ENCODE results near the gene PTGES. TPM values are rescaled to one million over a fixed set of nuclear protein-coding genes. Genes with fewer than 3 reads are reported as not detected.
A peak's percentile ranks its signal among the peaks of the same experiment; 100 is the strongest.

PTGES gene
- total and polyA plus RNA-seq, 9 of the 15 experiments (the other 6 are each of a cell fraction or from before 2014, with no cell fraction given): 0.13 TPM; not detected in 8

GRCh38 chr9:129801504-129801903, 48.7 kb upstream of the PTGES start:
- peaks cover 19% of the 10 kb centered on the region; the same call in 2 of the 3 replicates for H3K36me3 ChIP-seq (ENCODE audit: control insufficient read depth, insufficient read depth, low read length)
- WGBS (ENCODE audit: insufficient coverage, low coverage, missing lambda C conversion rate): 87% methylated on average over 17 of the region's 17 CpGs
- in situ Hi-C loops (cut with MboI): no loop called here
- DNase-seq (ENCODE audit: extremely low read depth in 1 of 4, low spot score in 3 of 4) (no peak), FAIRE-seq (no peak), ATAC-seq (no peak)
- H3K4me3 ChIP-seq: no peak overlapping the region
- no TSS peak for BruUV-seq (replicated peaks)
- ChIA-PET POLR2A (interaction anchor here (0.6 kb wide), 1 partner anchor 12 kb away, joined by 5 read pairs; no protein-coding TSS in a partner anchor), CTCF (ENCODE audit: low intra/inter-chr PET ratio) (no interaction called here)
- H3K9me3 ChIP-seq (replicated peaks; ENCODE audit: control insufficient read depth, insufficient read depth, low read depth, low read length): no peaks in the 10 kb centered on the region
- intact Hi-C loops (cut with micrococcal nuclease): no loop called here
- H3K9ac ChIP-seq (ENCODE audit: insufficient read depth in 1 of 2, low read depth in 2 of 2, low read length in 2 of 2): peak overlapping the region in 1 of 2 experiments; percentile 76; a peak in 2 of 4 replicates
- H3K27me3 ChIP-seq (ENCODE audit: control insufficient read depth in 2 of 2, insufficient read depth in 2 of 2, low read length in 2 of 2): peaks cover 0 to 3% of the 10 kb centered on the region in 2 experiments; a peak in 1 of 5 replicates
- H3K4me2 ChIP-seq (ENCODE audit: insufficient read depth, low read length): no peak overlapping the region
- H4K20me1 ChIP-seq (replicated peaks; ENCODE audit: control insufficient read depth, insufficient read depth, low read length): peaks cover 7% of the 10 kb centered on the region; the same call in 1 of the 2 replicates
- H3K27ac ChIP-seq (ENCODE audit: extremely low read depth, low read depth, low read length): no peak overlapping the region
- TF ChIP-seq SRSF7 (optimal IDR thresholded peaks at IDR 0.05; ENCODE audit: low read depth, low read length): no peak
- no peak for TF ChIP-seq ZNF586 (CRISPR knock-in tag; conservative IDR thresholded peaks at IDR 0.05)
- no peak for TF ChIP-seq SMAD1 (IDR thresholded peaks at IDR 0.05; ENCODE audit: low read depth, low read length, partially characterized antibody)
- TF ChIP-seq ZNF785 (CRISPR knock-in tag; IDR thresholded peaks at IDR 0.05): no peak
- TF ChIP-seq ARID3A (IDR thresholded peaks at IDR 0.05; ENCODE audit: borderline replicate concordance, low read depth, low read length): no peak
- no peak for TF ChIP-seq ZNF3 (CRISPR knock-in tag; IDR thresholded peaks at IDR 0.05)
- TF ChIP-seq SMARCA5 (IDR thresholded peaks at IDR 0.05): no peak
- TF ChIP-seq MAX (CRISPR knock-in tag; IDR thresholded peaks at IDR 0.05): no peak
- TF ChIP-seq ZNF398 (CRISPR knock-in tag; IDR thresholded peaks at IDR 0.05): no peak
- TF ChIP-seq GATAD2A (IDR thresholded peaks at IDR 0.05): no peak
- TF ChIP-seq XRCC4 (IDR thresholded peaks at IDR 0.05; ENCODE audit: extremely low read depth, insufficient read depth, insufficient read length): no peak
- TF ChIP-seq ZNF174 (CRISPR knock-in tag; IDR thresholded peaks at IDR 0.05): no peak
- no peak for TF ChIP-seq MAFG (tag; conservative IDR thresholded peaks at IDR 0.05)
- no peak for TF ChIP-seq EP300 (IDR thresholded peaks at IDR 0.05; ENCODE audit: low read length)
- TF ChIP-seq MLLT1 (IDR thresholded peaks at IDR 0.05): no peak
- TF ChIP-seq DPF2 (IDR thresholded peaks at IDR 0.05): no peak
- TF ChIP-seq FOXJ3 (CRISPR knock-in tag; IDR thresholded peaks at IDR 0.05): no peak
- TF ChIP-seq ARID1B (IDR thresholded peaks at IDR 0.05): no peak
- TF ChIP-seq NFXL1 (CRISPR knock-in tag; IDR thresholded peaks at IDR 0.05): no peak
- H3K9me1 ChIP-seq (ENCODE audit: control insufficient read depth, insufficient read depth, low read length): no peaks in the 10 kb centered on the region
- peaks cover 11% of the 10 kb centered on the region for H3K79me2 ChIP-seq (ENCODE audit: control insufficient read depth, insufficient read depth, low read length)
- H2AFZ ChIP-seq (ENCODE audit: low read depth, low read length): no peak overlapping the region
- H3K4me1 ChIP-seq (replicated peaks in 1 of 2; ENCODE audit: control insufficient read depth in 2 of 2, insufficient read depth in 2 of 2, low read length in 2 of 2): peaks cover 7 to 25% of the 10 kb centered on the region in 2 experiments; a peak in 4 of 5 replicates
